SK-N-SH (cell line): Measurements from ENCODE around the gene PIP5K1B. TPM values are rescaled to one million over a fixed set of nuclear protein-coding genes. Genes with fewer than 3 reads are reported as not detected.
A peak's percentile ranks its signal among the peaks of the same experiment; 100 is the strongest.

ENCODE experiments used
- CTCF ChIA-PET: fragments of 300-600, 350-600 bp; formaldehyde crosslinking; extraction: SDS; loops from one replicate; lab custom pipeline; 2021; lab: Yijun Ruan, JAX
- POLR2A ChIA-PET: fragments of 350-600 bp; sonication (Branson Sonifier 250); formaldehyde crosslinking; extraction: SDS; loops from one replicate; lab custom pipeline; 2020; ENCODE audit warnings: antibody characterized with exemption, inconsistent platforms; lab: Yijun Ruan, JAX
- DNase-seq: peaks from one replicate; pipeline ENCODE4 v3.0.0; 2012
- H2AFZ ChIP-seq: fragments of 200-600 bp; sonication (generic); 2 replicates; pipeline ENCODE4 v1.8.1; 2016; ENCODE audit warnings: antibody characterized with exemption, mild to moderate bottlenecking, low read depth
- H3F3A ChIP-seq: fragments of 200-600 bp; sonication (generic); replicated peaks from 2 replicates; pipeline ENCODE3; 2016; ENCODE audit warnings: antibody characterized with exemption, mild to moderate bottlenecking; ENCODE audit not compliant: insufficient read depth
- H3K27ac ChIP-seq, 2 experiments: fragments of 200-500 bp in 1 of 2; fragments of 200-600 bp in 1 of 2; sonication (Bioruptor generic) in 1 of 2; sonication (generic), shearing (Covaris generic) in 1 of 2; 2 replicates each; pipeline versions ENCODE4 v1.5.1 to v1.6.1; 2014 to 2016; ENCODE audit warnings: low read depth in 2 of 2, inconsistent platforms in 1 of 2, low read length in 1 of 2, mild to moderate bottlenecking in 1 of 2, mixed read lengths in 1 of 2
- H3K27me3 ChIP-seq: fragments of 200-600 bp; sonication (generic), shearing (Covaris generic); 2 replicates; pipeline ENCODE4 v1.6.1; 2016; ENCODE audit warnings: mixed run types; ENCODE audit not compliant: insufficient read depth
- H3K36me3 ChIP-seq, 2 experiments: fragments of 200-500 bp in 1 of 2; fragments of 200-600 bp in 1 of 2; sonication (Bioruptor generic) in 1 of 2; sonication (generic) in 1 of 2; replicated peaks in 1 of 2; 2 replicates each; pipeline versions ENCODE3 to v1.5.1; 2014 to 2016; ENCODE audit warnings: low read length in 1 of 2, mild to moderate bottlenecking in 1 of 2; ENCODE audit not compliant: insufficient read depth in 2 of 2, control insufficient read depth in 1 of 2
- H3K4me1 ChIP-seq, 2 experiments: fragments of 200-500 bp in 1 of 2; fragments of 200-600 bp in 1 of 2; sonication (Bioruptor generic) in 1 of 2; sonication (generic), shearing (Covaris generic) in 1 of 2; 2 replicates each; pipeline versions ENCODE4 v1.5.1 to v1.6.1; 2014 to 2016; ENCODE audit warnings: low read depth in 1 of 2, low read length in 1 of 2, mixed run types in 1 of 2; ENCODE audit not compliant: insufficient read depth in 2 of 2, control insufficient read depth in 1 of 2
- H3K4me2 ChIP-seq: fragments of 200-600 bp; sonication (generic), shearing (Covaris generic); 2 replicates; pipeline ENCODE4 v1.6.1; 2017; ENCODE audit warnings: mixed run types
- H3K4me3 ChIP-seq, 2 experiments: fragments of 200-500 bp in 1 of 2; fragments of 200-600 bp in 1 of 2; sonication (Bioruptor generic) in 1 of 2; sonication (generic), shearing (Covaris generic) in 1 of 2; 2 replicates each; pipeline versions ENCODE4 v1.5.1 to v1.8.1; 2014 to 2016; ENCODE audit warnings: low read depth in 2 of 2, inconsistent platforms in 1 of 2, low read length in 1 of 2, mild to moderate bottlenecking in 1 of 2, mixed read lengths in 1 of 2, moderate library complexity in 1 of 2
- H3K79me2 ChIP-seq: fragments of 200-600 bp; sonication (generic); 2 replicates; pipeline ENCODE4 v1.8.1; 2017; ENCODE audit warnings: mild to moderate bottlenecking; ENCODE audit not compliant: insufficient read depth
- H3K9ac ChIP-seq: fragments of 200-600 bp; sonication (generic); 2 replicates; pipeline ENCODE4 v1.6.1; 2017; ENCODE audit warnings: mixed run types
- H3K9me2 ChIP-seq: fragments of 200-600 bp; sonication (generic); 2 replicates; pipeline ENCODE4 v1.6.1; 2017; ENCODE audit warnings: mixed run types
- H3K9me3 ChIP-seq: fragments of 200-600 bp; sonication (generic); 2 replicates; pipeline ENCODE4 v1.6.1; 2017; ENCODE audit warnings: mixed run types, mild to moderate bottlenecking, moderate library complexity
- H4K20me1 ChIP-seq: fragments of 200-600 bp; sonication (generic); 2 replicates; pipeline ENCODE4 v1.6.1; 2017; ENCODE audit warnings: mild to moderate bottlenecking, mixed run types; ENCODE audit not compliant: insufficient read depth
- CHD2 ChIP-seq: fragments of 150-350 bp; IDR thresholded peaks from 2 replicates; pipeline ENCODE4 v1.6.1; 2018; ENCODE audit warnings: low read length; ENCODE audit not compliant: partially characterized antibody
- CTCF ChIP-seq: fragments of 200-600 bp; sonication (generic); IDR thresholded peaks from 2 replicates; pipeline ENCODE4 v1.6.1; 2017; ENCODE audit warnings: antibody characterized with exemption, mild to moderate bottlenecking, moderate library complexity
- FOSL2 ChIP-seq: IDR thresholded peaks from 2 replicates; pipeline ENCODE4 v1.4.0; 2012; ENCODE audit warnings: low read depth, mild to moderate bottlenecking, moderate library complexity, borderline replicate concordance
- FOXJ3 ChIP-seq: sonication (generic); formaldehyde crosslinking; IDR thresholded peaks from 2 replicates; pipeline ENCODE4 v1.5.1; 2020; ENCODE audit warnings: mild to moderate bottlenecking, missing genetic modification reagents
- FOXM1 ChIP-seq: IDR thresholded peaks from 2 replicates; pipeline ENCODE4 v1.4.0; 2012; ENCODE audit warnings: low read depth, mild to moderate bottlenecking
- JUND ChIP-seq: IDR thresholded peaks from 2 replicates; pipeline ENCODE4 v1.4.0; 2012
- MAX ChIP-seq: IDR thresholded peaks from 2 replicates; pipeline ENCODE4 v1.4.0; 2012; ENCODE audit warnings: low read depth
- MEF2A ChIP-seq: IDR thresholded peaks from 2 replicates; pipeline ENCODE4 v1.4.0; 2012; ENCODE audit warnings: low read depth, borderline replicate concordance
- MXI1 ChIP-seq: IDR thresholded peaks from 2 replicates; pipeline ENCODE4 v1.6.1; 2012; ENCODE audit warnings: mild to moderate bottlenecking, low read depth, low read length, improper control_type of control experiment
- POLR2AphosphoS5 ChIP-seq: IDR thresholded peaks from 2 replicates; pipeline ENCODE4 v1.6.1; 2012; ENCODE audit warnings: low read depth, low read length
- RAD21 ChIP-seq: IDR thresholded peaks from 2 replicates; pipeline ENCODE4 v1.6.1; 2012; ENCODE audit warnings: mild to moderate bottlenecking, low read length
- RFX5 ChIP-seq: IDR thresholded peaks from 2 replicates; pipeline ENCODE4 v1.6.1; 2012; ENCODE audit warnings: mild to moderate bottlenecking, improper control_type of control experiment, low read length
- RXRA ChIP-seq: IDR thresholded peaks from 2 replicates; pipeline ENCODE4 v1.4.0; 2012; ENCODE audit warnings: low read depth, mild to moderate bottlenecking, borderline replicate concordance
- SIN3A ChIP-seq: IDR thresholded peaks from 2 replicates; pipeline ENCODE4 v1.6.1; 2012; ENCODE audit warnings: low read depth, mild to moderate bottlenecking, low read length, moderate library complexity, borderline replicate concordance
- TAF1 ChIP-seq: IDR thresholded peaks from 2 replicates; pipeline ENCODE4 v1.6.1; 2012; ENCODE audit warnings: low read depth, mild to moderate bottlenecking, low read length, moderate library complexity, borderline replicate concordance
- TEAD4 ChIP-seq: IDR thresholded peaks from 2 replicates; pipeline ENCODE4 v1.4.0; 2012; ENCODE audit warnings: mild to moderate bottlenecking, borderline replicate concordance; ENCODE audit not compliant: insufficient read depth
- USF2 ChIP-seq: fragments of 150-350 bp; IDR thresholded peaks from 2 replicates; pipeline ENCODE4 v1.6.1; 2017; ENCODE audit warnings: antibody characterized with exemption, low read length, low read depth, borderline replicate concordance
- ZBTB33 ChIP-seq: IDR thresholded peaks from 2 replicates; pipeline ENCODE4 v1.4.0; 2012; ENCODE audit warnings: low read depth, borderline replicate concordance
- WGBS: methylation state at CpG from one replicate; pipeline ENCODE4 v1.1.6; 2017; ENCODE audit warnings: low lambda C conversion rate; 5-methylcytosine and 5-hydroxymethylcytosine counted together
- polyA plus RNA-seq, 3 experiments: library from polyadenylated mRNA; depleted of rRNA; stranded (reverse); fragments of >200 nt; gene quantifications; 2 replicates each; pipeline ENCODE4 v1.2.3, GENCODE V29; 2012

The PIP5K1B gene
- polyA plus RNA-seq, 1 of the 3 experiments (the other 2 are of a cell fraction), result not detected

DNA sequence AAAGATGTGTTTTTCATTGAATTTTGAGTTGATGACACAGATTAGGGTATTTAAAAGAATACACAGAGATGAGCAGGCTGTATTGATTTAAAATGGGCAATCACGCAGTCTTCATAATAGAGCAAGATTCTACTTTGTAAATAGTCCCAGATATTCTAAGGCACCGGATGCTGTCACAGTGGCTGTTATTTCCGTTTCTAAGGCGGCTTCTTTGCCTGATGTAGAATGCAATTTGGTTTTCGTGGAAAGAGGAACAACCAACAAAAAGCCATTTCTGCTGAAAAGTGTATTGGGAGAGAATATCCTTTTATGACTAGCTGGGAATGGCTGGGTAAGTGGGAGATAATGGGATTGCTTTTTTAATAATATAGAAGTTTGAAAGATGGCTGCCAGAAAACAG lies 291.4 kb downstream of the PIP5K1B start:
- WGBS, result 10% methylated on average over 5 of the region's 5 CpGs

More for the DNA sequence above, 291.4 kb downstream of the PIP5K1B start:
- Histone ChIP-seq H3K36me3 (no peaks in the 10 kb centered on the region), H3F3A (no peaks in the 10 kb centered on the region), H3K4me3 (no peak overlapping the region; a peak in 1 of 4 replicates), H3K79me2 (no peaks in the 10 kb centered on the region), H3K4me1 (no peaks in the 10 kb centered on the region), H3K27ac (no peak overlapping the region), H3K9me3 (no peaks in the 10 kb centered on the region), H4K20me1 (no peaks in the 10 kb centered on the region), H3K27me3 (peaks cover 37% of the 10 kb centered on the region; the same call in 1 of the 2 replicates), H2AFZ (peak overlapping the region; percentile 47; the same call in 1 of the 2 replicates), H3K9ac (no peak overlapping the region), H3K4me2 (no peak overlapping the region), H3K9me2 (no peaks in the 10 kb centered on the region)
- POLR2A ChIA-PET, result no interaction called here
- TF ChIP-seq FOSL2, result no peak
- TF ChIP-seq FOXJ3 (CRISPR knock-in tag), result no peak
- TF ChIP-seq TEAD4, result no peak
- TF ChIP-seq POLR2AphosphoS5, result no peak
- TF ChIP-seq MEF2A, result no peak
- TF ChIP-seq RAD21, result no peak
- no peak for TF ChIP-seq USF2
- no peak for TF ChIP-seq CTCF
- TF ChIP-seq RFX5, result no peak
- TF ChIP-seq JUND, result no peak
- TF ChIP-seq MAX, result no peak
- no peak for TF ChIP-seq RXRA
- no peak for TF ChIP-seq SIN3A
- no peak for TF ChIP-seq MXI1
- TF ChIP-seq FOXM1, result no peak
- no peak for TF ChIP-seq TAF1
- no peak for TF ChIP-seq ZBTB33
- no peak for TF ChIP-seq CHD2
- no peak for DNase-seq
- CTCF ChIA-PET, result interaction anchor here (0.6 to 1.2 kb wide), 3 partner anchors 12 to 413 kb away, joined by 3 to 4 read pairs (median 3); no protein-coding TSS in a partner anchor
